KG1 (cell line): ENCODE data around the gene PACS2.

Experiments used
- DNase-seq: peaks from one replicate; lab custom pipeline; 2025; lab: John Stamatoyannopoulos, UW

The PACS2 gene

DNA sequence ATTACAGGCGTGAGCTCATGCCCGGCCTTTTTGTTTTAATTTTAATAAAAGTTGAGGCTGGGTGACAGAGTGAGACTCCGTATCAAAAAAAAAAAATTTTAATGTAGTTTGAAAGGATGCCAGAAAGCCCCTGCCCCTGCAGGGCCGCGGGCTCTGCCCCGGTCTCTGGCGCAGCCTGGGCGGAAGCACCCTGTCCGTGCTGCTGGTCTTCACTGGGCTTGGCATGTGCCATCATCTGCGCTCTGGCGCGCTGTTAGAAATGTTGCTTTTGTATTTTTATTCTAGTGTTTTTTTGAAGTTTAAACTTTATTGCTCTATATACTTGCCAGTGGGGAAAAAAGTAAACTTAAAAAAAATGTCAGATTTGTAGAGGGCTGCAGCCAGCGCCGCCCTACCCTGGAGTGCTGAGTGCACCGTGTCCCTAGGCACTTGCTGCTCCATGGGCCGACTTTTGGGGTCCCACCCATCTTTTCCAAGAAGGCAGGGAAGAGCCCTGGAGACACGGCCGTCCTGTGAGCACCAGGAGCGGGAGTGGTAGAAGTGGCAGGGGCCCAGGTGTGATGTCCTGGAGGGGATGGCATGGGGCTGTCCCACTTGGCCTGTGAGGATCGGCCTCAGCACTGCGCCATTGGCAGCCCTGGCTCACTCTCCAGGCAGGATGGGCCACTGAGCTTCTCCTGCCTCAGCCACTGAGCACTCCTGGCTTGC is 109.1 kb downstream of the PACS2 start:
- no peak for DNase-seq

DNA sequence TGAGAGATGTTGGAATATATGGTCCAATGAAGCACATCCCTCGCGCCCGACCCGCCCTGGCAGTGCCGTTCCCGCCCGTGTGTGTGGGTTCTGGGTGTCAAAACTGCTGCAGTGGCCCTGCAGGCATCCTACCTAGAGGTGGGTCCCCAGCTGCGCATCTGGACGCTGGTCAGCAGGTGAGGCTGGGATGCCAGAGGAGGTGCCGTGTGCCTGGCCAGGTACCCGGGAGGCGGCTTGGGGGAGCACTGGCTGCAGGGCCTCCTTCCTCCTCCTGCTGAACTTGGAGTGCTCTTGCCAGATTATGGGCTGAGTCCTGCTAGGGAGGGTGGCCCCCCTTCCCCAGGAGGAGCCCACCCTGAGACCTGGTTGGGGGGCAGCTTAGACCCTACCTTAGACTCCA is 110.3 kb downstream of the PACS2 start:
- no peak for DNase-seq

DNA sequence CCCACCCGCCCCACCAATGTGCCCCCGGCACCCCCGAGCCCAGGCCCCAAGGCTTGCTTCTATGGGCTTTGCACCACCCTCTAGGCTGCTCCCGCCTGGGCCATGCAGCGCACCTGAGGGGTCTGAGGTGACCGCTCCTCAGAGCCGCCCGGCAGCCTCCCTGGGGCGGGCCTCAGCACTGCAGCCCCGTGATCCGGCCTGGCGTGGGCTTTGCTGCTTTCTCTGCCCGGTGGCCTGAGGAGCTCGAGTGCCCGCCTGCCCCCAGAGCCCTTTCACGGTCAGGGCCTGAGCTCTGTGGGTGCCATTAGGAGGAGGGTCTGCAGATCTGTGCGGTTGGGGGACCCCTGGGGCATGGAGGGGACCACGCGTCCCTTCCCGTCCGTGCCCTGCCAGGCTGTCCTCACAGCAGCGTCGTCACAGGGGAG is 111.3 kb downstream of the PACS2 start:
- DNase-seq, result no peak

DNA sequence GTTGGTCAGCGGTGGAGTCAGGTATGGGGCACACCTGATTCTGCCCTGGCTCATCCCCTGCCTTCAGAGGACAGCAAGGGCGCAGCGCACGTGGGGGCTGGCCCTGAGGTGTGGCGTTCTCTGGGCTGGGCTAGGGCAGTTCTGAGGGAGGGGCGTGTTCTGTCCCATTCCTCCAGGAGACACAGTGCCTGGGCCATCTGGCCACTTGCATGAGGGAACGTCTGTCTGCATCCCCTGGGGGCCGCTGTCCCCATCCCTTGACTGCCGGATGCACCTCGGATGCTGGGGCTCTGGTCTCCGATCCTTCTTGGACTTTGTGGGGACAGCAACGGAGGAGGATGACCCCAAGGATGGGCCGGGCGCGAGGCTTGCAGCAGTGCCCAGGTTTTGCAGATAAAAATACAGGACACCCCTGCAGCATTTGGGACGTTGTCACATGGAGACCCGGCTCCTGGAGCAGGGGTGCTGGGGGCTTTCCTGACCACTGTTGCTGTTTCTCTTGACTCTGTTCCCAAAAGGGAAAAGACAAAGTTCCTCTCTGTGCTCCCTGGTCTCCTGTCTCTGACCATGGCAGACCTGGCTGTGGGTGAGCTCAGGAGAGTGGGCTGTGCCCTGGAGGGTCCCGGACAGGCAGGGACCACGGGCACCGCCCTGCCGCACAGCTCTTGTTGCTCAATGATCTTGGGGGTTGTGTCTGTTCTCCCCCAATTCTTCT is 112.0 kb downstream of the PACS2 start:
- DNase-seq, result no peak

DNA sequence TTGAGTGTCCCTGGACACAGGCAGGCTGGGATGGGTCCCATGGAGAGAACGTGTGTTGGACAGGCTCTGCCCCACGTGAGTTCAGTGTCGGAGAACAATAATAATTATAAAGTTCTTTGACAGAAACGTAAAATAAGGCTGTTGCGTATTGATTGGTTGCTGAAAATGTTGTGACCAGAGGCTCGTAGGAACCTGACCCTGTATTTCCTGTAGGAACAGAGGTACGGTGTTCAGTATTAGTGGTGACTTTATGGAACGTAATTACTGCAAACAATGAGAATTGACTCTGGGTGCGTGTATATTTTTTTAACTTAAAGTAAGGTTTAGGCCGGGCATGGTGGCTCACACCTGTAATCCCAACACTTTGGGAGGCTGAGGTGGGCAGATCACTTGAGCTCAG is 112.9 kb downstream of the PACS2 start:
- DNase-seq, result no peak

DNA sequence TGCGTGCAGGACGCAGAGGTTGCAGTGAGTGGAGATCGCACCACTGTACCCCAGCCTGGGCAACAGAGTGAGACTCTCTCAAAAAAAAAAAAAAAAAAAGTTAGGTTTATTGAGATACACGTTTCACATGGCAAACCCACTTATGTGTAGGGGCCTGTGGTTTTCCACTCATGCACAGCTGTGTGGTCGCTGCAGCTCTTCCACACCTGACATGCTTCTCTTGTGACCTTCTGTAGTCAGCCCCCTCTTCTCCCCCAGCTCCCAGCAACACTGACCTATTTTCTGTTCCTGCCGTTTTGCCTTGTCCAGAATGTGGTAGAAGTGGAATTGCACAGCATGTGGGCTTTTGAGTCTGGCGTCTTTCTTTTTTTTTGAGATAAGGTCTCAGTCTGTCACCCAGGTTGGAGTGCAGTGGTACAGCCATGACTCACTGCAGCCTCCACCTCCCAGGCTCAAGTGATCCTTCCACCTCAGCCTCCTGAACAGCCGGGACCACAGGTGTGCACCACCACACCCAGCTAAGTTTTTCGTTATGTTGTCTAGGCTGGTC is 113.5 kb downstream of the PACS2 start:
- no peak for DNase-seq

DNA sequence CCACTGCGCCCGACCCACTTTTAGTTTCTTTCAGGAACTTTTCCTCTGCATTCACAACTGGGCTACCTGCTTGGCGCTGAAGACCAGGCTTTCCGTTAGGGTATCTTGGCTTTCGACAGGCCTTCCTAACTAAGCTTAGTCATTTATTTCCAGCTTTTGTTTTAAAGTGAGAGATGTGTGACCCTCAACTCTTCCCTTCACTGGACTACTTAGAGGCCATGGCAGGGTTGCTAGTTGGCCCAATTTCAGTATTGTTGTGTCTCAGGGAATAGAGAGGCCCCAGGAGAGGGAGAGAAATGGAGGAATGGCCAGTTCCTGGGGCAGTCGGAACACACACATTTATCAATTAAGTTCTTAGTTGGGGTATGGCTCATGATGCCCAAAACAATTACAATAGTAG is 115.5 kb downstream of the PACS2 start:
- no peak for DNase-seq

DNA sequence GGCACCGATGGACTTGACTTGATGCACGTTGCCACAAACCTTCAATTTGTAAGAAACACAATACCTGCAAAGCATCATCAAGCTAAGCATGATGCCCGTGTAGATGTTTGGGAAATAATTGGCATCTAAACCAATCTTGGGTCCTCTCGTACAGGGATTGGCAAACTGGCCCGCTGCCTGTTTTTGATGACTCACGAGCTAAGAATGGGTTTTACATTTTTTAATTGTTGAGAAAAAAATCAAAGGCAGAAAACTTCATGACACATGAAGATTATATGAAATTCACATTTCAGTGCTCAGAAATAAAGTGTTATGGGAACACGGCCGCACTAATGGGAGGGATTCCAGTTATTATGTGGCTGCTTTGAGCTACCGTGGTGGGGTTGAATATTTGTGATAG is 116.0 kb downstream of the PACS2 start:
- DNase-seq, result no peak

DNA sequence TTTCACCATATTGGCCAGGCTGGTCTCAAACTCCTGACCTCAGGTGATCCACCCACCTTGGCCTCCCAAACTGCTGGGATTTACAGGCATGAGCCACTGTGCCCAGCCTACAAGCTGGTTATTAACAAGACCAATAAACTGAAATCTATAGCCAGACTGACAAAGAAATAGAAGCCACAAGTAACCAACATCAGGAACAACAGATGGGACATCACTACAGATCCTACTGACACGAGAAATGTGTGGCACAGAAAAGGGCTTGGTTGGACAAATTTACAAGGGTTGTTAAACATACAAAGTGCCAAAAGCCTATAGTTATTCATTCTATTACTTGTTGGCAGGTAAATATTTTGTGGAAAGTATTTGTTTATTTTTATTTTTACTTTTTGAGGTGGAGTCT is 116.7 kb downstream of the PACS2 start:
- no peak for DNase-seq

DNA sequence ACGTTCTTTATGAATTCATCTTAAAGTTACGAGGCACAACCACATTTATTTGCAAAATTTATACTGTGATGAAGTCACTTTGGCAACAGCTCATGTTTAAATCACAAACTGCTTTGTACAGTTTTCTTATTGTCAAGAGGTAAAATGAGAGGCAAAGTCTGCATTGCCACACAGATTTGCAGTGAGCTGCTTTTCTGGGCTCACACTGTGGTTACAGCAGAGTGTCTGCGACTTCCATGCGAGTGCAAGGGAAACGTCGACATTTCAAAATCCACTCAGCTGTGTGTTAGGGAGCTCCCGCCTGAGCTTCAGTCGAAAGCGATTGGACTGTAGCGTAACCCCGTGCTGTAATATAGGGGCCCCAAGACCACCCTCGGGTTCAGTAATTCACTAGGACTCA is 118.1 kb downstream of the PACS2 start:
- DNase-seq, result no peak

DNA sequence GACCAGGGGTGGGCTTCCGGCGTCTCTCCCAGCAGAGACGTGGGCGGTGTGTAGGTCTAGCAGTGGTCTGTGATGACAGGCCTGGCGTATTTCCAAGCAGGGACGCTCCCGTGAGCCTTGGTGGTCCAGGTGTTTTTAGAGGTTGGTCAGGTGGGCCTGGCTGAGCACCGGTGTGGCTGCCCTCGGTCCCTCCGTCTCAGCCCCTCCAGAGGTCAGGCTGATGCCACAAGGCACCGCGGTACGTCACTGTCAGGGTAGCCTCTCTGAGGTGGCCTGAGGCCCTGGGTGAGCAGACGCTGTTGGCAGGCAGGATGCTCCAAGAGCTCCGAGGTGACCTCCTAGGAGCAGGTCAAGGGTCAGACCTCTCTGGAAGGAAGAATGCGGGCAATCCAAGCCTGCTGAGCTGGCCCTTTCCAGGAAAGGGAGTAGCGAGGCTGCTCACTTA is 118.6 kb downstream of the PACS2 start:
- DNase-seq, result no peak

DNA sequence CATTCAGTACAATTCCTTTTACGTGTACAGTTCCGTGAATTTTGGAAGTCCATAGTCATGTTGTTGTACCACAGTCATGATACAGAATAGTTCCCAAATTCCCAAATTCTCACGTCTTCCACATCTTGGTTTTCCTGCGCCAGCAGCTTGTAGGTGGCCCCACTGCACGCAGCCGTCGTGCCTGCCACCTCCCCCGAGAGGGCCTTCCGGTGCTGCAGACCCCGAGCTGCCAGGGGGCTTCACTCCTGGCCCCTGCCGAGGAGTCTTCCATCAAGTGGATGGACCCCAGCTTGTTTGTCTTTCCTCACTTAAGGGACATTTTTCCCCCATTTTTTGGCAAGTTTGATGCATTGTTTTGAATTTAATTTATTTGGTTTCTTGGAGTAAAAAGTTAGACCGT is 121.9 kb downstream of the PACS2 start:
- DNase-seq, result no peak

DNA sequence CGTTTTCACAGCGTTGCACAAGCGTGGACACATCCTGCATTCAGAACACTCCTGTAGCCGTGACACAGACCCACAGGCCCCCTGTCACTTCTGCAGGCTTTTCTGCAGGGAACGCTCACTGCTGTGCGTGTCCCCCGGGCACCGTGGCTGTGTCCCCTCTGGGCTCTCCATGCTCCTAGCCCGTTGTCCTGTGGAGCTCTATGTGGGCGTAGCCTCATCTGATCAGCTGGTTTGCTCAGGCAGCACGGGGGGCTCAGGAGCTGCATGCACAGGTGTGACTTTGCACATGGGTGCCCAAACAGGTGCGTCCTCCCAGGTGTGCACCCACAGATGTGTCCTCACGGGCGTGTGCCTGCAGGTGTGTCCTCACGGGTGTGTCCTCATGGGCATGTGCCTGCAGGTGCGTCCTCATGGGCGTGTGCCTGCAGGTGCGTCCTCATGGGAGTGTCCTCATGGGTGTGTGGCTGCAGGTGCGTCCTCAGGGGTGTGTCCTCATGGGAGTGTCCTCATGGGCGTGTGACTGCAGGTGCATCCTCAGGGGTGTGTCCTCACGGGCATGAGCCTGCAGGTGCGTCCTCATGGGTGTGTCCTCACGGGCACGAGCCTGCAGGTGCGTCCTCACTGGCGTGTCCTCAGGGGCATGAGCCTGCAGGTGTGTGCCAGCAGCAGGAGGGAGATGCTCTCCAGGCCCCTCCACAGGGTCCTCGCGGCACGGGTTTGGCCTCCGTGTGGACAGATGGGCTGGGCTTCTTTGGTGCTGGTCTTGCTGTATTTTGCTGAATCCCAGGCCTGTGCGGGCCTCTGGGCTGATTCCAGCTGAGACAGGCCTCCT is 122.6 kb downstream of the PACS2 start:
- DNase-seq, result no peak

DNA sequence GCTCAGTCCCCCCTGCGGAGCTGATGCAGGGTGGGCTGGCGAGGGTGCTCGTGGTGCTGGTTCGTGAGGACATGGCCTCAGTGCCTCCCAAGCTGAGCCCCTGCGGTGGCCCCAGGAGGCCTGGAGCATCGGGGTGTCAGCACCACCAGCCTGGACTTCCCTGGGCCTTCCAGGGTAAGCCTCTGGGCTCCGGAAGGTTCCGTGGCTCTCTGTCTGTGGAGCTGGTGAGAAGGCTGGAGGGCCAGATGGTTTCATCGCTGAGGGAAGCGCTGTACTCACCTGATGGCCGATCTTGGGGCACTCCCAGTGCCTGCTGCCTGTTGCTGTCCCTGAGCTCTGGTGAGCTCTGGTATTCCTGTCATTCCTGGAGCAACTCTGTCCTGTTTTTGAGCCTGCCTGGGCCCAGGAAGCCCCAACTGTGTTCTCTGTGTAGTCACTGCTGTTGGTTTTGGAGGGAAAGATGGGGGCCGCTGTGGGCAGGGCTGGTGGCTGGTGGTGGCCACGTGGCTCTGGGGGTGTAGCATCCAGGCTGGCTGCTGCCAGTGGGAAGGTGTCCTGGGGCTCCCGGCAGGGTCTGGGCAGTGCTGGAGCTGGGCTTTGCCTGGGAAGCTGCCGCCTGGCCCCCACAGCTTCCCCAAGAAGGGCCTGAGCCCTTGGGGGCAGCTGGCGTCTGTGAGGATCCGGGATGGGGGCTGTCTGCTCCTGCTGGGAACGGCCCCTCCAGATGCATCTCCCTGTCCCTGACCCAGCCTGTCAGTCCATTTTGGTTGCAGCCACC is 123.4 kb downstream of the PACS2 start:
- DNase-seq, result no peak

DNA sequence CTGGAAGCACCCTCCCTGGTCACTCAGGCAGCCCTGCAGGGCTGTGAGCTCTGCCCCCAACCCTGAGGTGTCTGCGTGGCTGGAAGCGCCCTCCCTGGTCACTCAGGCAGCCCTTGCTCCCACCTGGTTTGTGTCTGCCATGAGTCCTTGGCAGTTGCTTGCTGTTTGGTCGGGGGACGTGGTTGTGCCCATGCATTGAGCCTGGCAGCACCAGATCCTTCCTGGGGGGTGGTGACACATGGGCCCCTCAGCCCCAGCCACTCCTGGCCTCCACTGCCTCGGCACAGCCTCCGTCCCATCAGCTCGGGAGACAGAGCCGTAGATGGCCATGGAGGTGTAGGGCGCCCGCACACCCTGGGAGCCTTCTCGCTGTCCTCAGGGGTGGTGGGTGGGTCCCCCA is 124.6 kb downstream of the PACS2 start:
- DNase-seq, result no peak

DNA sequence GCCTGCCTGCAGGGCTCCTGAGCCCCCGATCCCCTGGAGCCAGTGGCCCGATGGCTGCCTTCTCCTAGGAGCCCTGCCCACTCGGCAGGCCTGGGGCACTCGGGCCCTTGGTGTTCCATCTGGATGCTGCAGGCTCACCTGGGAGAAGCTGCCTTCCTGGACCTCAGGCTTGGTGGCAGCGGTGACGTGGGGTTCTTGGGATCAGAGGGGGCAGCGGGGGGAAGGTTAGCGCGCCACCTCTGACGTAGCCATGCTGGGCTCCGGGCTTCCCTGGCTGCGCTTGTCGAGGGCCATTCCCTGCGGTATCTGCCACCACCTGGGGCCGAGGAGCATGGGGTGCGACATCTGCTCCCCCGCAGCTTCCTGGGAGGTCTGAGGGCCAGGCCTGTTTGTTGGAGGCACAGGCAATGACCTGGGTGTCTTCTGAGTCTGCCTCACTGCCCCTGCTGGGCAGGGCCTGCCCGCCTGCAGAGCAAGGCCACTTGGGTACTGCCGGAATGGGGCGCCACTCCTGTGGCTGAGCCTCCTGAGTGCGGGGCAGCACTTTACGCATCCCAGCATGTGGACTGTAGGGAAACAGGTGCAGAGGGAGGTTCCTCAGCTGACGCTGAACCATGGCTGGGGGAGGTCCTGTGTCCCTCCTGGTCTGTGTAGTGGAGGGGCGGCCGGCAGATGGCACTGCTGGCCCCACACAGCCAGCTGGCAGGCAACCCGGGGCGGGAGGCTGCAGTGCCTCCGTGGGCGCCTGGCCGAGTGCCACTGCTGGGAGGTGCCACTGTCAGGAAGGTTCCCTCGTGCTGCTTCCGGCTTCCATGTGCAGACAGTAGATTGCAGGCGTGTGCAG is 125.4 kb downstream of the PACS2 start:
- no peak for DNase-seq

DNA sequence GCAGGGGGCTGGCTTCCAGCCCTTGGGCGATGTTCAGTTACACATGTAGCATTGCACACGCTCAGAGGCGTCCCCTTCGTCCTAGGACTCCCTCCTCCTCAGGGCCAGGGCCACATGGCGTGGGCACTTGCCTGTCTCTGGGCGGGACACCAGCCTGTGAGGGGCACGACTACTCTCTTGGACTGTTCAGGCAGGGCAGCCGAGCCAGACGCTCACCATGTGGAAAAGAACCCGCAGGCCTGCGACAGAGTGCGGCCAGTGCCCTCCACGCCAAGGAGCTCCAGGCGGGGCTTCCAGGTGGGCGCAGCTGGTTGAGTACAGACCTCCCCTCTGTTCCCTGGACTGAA is 126.0 kb downstream of the PACS2 start:
- DNase-seq, result no peak

DNA sequence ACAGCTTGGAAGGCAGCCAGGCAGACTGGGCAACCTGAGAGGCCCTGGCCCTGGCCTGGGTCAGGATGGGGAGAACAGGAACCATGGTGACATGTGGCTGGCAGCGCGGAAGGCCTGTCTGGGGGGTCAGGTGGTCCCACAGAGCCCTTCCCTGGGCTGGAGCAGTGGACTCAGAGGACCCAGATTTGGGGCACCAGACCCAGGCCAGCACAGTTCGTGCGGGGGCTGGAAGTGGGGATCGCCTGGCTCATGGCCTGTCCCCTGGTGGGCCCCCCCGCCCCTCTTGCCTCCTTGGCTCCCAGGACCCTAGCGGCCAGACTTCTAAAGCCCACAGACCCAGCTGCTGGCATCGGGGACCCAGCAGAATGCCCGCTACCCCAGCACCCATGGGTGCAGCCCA is 126.4 kb downstream of the PACS2 start:
- no peak for DNase-seq

DNA sequence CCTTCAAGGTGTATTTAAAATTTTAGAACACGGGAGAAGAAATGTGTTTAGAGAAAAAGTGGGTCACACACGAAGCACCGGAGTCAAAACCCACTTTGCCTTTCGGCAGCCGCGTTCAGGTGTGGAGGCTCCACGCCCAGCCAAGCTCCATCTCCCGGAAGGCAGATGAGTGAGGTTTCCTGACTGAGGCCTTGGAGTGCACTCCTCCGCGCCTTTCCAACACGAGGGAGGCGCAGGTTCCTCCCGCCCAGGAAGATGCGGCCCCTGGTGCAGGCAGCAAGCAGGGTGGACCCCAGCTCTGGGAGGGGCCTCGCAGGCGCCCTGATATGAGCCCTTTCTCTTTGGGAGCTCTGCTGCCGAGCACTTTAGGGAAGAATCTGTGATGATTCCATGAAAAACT is 127.6 kb downstream of the PACS2 start:
- DNase-seq, result no peak

DNA sequence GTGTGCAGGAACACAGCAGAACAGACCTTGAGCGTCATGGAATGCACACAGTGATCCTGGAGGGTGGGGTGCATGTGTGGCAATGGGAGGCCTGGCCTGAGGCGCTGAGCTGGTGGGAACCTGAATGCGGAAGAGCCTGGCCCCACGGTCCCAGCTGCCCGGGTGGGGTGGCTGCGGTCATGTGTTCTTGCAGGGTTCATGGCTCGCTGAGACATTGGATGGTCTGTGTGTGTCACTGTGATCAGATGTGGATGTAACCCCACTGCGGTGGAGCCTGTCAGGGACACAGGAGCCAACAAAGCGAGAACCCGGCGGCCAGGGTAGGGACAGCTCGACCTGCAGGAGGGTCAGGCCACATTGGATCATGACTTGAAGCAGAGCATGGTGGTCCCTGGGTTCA is 128.3 kb downstream of the PACS2 start:
- no peak for DNase-seq

DNA sequence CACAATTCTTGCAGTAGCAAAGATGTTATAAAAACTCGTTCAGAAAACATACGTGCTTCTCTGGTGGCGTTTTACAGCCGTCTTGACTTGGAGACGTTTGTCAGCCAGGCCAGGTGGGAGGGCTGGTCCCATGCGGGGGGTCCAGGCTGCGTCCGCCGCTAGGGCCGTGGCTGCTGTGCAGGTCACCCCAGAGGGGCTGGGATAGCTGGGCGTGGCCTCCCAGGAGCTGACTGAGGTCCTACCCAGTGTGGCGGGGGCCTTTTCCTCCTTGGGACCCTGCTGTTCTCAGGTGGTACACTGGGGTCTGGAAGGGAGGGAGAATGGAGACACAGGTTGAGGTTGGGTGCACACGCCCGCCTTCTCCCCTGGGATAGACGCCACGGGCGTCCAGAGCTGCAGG is 130.3 kb downstream of the PACS2 start:
- DNase-seq, result no peak
